GM23248 (cell line): ENCODE measurements around the gene TMPRSS3.

Source experiments
- EZH2 ChIP-seq: fragments of 200-600 bp; sonication (generic); IDR thresholded peaks from 2 replicates; pipeline ENCODE4 v1.6.1; 2018; ENCODE audit warnings: antibody characterized with exemption, mild to moderate bottlenecking; ENCODE audit not compliant: insufficient read depth, poor library complexity, severe bottlenecking
- EZH2phosphoT487 ChIP-seq: fragments of 200-600 bp; sonication (generic); IDR thresholded peaks from 2 replicates; pipeline ENCODE4 v1.6.1; 2018; ENCODE audit warnings: antibody characterized with exemption, moderate library complexity, mild to moderate bottlenecking, low read depth; ENCODE audit not compliant: insufficient read depth

GRCh38 chr21:42351626-42352440, 44.0 kb downstream of the TMPRSS3 start:
- TF ChIP-seq EZH2 (no peak), EZH2phosphoT487 (no peak)
